GM21825 (cell line): ENCODE data around the gene ATAD3A.
A peak's percentile ranks its signal among the peaks of the same experiment; 100 is the strongest.

Experiments used
- ATAC-seq: cut with Tn5 transposase; IDR thresholded peaks from one replicate; pipeline ENCODE4 v1.9.1; 2021; ENCODE audit warnings: mild to moderate bottlenecking, moderate library complexity; ENCODE audit not compliant: unreplicated experiment

ATAD3A gene

GRCh38 chr1:1574721-1575537 is 63.0 kb downstream of the ATAD3A start, which contains the start of gene SSU72:
SSU72 (minus strand) TSS chr1:1574863; CDS start chr1:1574557, 306 bp downstream.
- ATAC-seq: peak; percentile 73

- ATAC-seq: no peak
Observed at GRCh38 chr1:1577367-1578011, 65.5 kb downstream of the ATAD3A start.

GRCh38 chr1:1578371-1578940 is 66.5 kb downstream of the ATAD3A start:
- no peak for ATAC-seq

GRCh38 chr1:1582585-1583346 is 70.8 kb downstream of the ATAD3A start:
- no peak for ATAC-seq

GRCh38 chr1:1583347-1584010 is 71.5 kb downstream of the ATAD3A start:
- ATAC-seq: no peak
